GM18870 (cell line): ENCODE measurements around the gene NOM1.

Source experiments
- ATAC-seq: cut with Tn5 transposase; IDR thresholded peaks from one replicate; pipeline ENCODE4 v1.9.1; 2021; ENCODE audit warnings: moderate library complexity; ENCODE audit not compliant: unreplicated experiment

NOM1 gene

DNA sequence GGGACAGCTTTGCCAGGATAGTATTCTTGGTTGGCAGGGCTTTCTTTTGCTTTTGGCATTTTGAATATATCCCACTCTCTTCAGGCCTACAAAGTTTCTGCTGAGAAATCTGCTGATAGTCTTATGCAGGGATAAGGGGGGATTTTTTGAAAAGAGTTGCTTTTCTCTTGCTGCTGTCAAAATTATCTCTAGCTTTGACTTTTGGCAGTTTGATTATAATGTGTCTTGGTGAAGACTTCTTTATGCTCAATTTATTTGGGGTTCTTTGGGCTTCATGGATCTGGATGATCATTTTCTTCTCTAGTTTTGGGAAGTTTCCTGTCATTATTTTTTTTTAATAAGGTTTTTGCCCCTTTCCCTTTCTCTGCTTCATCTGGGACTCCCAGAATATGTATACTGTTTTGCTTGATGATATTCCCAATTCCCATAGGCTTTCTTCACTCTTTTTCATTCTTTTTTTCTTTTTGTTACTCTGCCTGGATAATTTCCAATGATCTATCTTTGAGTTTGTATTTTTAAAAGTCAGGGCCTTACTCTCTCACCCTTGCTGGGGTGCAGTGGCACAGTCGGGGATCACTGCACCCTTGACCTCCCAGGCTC is 29.6 kb downstream of the NOM1 start:
- no peak for ATAC-seq

DNA sequence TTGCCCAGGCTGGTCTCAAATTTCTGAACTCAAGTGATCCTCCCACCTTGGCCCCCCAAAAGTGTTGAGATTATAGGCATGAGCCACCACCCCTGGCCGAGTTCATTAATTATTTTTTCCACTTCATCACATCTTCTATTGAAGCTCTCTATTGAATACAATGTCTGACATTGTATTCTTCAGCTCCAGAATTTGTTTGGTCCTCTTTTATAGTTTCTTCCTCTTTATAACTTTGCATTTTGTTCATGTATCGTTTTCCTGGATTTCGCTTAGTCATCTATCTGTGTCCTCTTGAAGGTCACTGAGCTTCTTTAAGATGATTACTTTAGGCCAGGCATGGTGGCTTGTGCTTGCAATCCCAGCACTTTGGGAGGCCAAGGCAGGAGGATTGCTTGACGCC is 30.2 kb downstream of the NOM1 start:
- ATAC-seq = no peak

DNA sequence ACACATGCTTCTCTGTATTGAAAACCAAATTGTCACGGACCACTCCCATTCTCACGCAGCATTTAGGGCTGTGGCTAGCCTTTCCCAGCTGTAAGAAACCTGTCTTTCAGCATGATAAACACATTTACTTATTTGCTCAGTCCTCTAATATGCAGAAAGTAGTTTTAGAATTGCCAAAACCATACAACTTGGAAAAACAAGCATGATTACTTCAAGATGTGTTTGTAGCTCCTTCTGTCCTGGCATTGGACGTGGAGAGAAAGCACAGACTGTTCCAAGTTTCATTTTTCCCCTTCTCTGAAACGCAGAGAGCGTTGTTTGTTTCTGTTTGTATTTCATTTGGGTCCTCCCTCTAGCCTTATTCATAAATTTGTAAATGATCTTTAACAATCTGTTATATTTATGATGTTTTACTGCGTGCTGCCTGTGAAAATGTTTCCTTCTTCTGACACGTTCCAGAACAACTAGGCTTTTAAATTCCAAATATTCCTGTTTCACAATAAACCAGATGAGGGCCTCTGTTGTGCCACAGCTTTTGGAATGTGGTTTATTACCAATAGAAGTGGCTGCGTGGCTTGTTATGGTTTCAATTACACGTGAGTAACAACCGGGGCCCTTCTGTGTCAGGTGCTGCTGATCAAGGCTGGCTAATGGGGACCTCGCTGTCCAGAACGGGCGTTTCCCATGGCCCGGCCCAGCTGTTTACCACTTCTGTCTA is 34.8 kb downstream of the NOM1 start:
- ATAC-seq = no peak

DNA sequence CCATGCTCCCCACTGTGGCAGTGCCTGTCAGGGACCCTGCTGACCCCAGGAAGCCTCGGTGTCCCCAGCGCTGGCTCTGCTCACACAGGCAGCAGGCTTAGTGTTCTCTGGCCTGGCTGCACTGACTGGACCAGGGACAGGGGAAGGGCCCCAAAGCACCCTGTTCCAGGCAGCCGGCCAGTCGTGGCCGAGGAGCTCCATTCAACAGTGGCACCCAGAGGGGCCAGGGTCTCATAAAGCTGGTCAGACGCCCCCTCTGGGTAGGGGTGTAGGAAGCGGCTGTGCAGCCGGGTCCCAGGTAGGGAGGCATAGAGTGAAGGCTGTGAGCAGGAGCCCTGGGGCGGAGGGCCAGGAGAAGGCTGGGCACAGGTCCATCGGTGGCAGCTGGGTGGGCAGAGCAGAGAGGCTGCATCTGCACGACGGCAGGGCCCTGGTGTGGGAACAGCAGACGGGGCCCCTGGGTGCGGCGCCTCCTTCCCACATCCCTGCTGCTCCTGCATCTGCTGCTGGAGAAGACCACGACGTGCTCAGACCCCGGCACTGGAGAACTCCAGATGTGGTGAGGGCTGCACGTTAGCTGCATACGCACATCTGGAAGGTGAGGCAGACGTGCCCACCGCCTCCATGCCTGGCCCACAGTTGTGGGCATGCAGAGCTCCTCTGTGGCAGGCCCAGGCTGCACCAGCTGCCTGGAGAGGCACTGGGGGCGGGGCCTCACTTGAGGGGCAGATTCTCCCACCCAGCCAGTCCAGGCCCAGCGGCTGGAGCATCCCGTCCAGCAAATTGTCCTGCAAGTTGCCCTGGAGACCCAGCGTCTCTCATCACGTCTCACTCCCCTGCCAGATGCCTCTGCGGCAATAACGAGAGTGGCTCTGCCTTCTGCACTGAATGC is 35.8 kb downstream of the NOM1 start:
- no peak for ATAC-seq

DNA sequence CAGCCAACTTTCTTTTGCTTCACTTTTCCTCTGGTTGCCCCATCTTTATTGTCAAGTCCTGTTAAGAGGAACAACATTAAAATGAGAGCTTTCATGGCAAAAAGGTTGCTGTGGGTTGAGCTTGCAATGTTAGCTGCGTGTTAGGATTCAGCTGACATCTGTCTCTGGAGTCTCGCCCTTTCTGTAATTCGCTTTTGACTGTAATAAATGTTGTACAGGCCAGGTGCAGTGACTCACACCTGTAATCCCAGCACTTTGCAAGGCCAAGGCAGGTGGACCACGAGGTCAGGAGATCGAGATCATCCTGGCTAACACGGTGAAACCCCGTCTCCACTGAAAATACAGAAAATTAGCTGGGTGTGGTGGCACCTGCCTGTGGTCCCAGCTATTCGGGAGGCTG is 36.9 kb downstream of the NOM1 start:
- ATAC-seq = no peak

DNA sequence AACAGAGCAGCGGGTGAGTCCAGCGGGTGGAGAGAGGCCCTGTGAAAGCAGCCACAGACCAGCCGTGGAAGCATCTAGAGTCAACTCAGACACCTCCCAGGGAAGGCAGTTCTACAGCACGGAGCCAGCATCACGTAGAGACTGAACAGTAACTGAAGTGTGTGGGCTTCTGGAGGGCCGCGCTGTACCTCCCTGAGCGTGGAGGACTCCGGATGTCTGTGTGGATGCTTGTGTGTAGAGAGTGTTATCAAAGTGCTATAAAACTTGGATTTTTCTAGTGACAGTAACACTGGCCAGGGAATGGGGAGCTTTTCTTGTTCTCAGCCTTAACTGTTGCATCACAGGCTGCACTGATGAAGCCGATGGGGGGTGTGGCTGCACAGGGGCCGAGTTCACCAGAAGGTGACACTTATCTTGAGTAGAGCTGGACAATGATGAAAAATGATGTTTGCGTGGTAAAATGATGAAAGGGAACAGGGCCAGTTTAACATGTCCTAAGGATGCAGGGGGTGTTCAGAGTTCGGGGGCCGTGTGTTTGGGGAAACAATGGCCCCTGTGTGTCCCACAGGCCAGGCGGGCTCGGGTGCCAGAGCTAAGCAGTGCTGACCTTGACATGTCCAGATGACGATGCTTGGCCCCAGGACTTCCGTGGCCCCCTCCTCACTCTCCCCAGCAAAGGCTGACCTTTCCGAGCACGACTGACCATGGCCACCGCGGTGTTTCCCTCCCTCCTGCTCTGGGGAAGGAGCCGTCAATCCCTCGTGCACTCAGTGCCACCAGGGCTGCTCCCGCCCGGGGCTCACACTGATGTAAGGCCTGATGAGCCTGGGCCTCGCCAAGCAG is 39.1 kb downstream of the NOM1 start:
- ATAC-seq = no peak

DNA sequence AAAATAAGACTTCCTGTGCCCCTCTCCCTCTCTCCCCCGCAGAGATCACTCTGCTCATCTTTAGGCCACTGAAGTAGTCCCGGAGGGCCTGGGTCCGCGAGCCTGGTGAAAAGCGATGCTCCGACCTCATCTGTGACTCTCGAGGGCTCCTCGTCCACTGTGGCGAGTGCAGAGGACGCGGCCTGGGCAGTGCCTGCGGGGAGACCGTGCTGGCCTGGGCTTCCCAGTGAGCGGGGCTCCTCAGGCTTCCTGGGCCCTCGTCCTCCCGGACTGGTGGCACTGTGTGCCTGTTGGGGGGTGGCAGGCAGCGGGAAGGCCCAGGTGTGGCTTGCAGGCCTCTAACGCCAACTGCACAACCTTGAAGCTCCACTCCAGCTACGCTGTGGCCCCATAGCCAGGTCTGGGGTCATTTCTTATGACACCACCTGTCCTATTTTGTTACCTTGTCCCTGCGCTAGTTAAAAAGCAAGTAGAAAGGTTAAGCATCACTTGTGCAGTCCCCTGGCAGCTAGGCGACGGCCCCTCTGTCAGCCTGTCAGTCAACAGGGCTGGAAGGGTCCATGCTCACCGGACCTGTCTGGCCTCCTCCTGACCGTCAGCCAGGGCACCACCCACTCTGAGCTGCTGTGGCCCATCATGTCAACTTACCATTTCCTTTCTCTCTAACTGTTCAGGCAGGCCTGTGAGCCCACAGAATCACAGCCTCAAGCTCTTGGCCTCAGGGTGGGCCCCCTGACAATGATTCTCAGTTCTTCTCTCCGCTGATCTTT is 40.4 kb downstream of the NOM1 start:
- ATAC-seq = no peak

DNA sequence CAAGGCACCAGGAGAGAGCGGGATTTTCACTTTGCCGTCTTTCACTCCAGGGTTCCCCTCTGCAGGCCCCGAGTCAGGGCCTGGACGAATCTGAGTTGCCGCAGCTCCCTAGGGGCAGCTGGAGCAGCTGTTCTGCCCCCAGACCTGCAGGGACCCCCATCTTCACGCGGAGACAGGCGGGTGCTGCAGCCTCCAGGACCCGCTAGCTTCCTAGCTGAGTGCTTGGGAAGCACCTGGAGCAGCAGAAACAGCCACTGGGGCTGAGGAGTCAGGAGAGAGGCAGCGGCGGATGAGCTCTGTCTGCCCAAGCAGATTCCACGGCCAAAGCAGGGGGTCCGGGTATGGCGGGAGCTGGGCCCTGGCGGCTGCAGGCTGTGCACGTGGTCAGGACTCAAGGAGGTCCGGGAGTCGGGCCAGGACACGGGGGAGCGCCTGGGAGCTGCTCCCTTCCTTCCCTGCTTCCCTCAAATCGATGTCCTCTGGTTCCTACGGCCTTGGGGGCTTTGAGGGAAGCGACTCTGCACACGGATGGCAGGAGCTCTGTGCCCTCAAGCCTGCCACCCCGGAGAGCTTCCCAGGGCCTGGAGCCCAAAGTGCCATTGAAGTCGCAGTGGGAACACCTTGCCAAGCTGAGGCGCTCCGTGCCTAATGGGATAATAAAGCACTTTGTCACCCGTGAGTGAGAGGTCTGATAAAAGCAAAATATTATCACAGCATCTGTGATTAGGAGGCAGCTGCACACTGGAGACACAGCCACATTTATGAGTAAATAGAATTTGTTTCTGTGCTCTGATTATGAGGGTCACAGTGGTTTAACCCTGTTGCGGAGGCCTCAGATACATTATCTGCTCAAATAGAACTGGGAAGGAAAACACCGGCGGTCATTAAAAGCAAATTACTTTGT is 43.8 kb downstream of the NOM1 start:
- no peak for ATAC-seq

DNA sequence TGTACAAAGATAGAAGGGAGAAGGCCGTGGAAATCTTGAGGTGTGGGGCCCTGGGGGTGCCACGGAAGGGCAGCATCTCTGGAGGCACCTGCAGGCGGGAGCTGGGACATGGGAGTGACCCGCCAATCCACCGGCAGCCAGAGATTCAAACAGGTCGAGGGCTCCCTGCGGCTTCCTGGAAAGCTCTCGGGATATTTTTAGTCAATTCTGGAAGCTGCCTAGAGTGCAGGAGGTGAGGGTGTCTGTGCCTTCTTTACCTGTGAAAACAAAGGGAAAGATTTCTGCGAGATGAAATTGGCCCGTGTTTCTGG is 44.4 kb downstream of the NOM1 start:
- no peak for ATAC-seq

DNA sequence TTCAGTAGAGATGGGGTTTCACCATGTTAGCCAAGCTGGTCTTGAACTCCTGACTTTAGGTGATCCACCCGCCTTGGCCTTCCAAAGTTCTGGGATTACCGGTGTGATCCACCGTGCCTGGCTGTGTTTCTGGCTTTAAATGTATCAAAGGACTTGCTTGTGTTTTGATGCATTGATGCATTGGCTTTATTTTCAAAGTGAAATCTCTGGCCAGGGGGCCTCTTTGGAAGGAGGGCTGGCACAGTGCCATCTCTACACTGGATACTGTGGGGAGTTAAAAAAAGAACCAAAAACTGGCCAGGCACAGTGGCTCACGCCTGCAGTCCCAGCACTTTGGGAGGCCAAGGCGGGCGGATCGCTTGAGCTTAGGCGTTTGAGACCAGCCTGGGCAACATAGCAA is 44.9 kb downstream of the NOM1 start:
- no peak for ATAC-seq

DNA sequence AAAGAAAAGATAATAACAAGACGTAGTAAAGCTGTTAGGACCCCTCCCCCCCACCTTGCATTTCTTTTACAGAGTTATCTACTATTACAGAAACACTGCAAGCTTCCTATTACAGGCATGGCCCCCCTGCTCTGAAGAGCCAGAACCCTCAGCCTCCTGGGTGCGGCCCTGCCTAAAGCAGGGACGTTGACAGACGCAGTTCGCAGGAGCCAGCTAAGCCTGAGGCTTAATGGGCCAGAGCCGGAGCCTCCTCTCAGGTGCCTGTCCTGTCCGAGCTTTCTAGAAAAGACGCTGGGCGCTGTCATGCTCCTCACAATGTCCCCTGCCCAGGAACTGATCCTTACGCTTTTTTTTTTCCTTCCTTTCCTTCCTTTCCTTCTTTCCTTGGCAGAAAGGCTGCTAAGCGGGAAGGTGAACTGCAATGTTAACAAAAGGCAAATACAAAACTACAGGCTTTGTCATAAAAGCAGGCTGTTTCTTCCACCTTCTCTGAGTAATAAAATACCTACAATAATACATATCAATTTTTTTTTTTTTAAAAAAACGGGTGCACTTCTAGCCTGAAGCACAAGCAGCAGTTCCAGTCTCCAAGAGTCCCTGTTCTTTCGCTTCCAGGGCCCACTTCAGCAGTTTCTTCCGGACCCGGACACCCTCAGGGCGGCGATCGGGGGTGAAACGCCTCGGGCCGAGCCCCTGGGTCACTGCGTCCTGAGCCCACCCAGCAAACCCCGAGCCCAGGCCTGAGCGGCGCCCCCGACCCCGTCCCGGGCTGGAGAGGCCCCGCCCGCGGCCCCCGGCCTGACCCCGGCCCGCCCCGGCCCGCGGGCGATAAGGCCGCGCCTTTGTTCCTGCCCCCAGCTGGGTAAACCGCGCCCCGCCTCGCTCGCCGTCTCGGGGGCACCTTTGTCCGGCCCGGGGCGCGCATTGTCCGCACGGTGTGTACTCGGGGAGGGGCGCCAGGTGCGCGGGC is 49.8 kb downstream of the NOM1 start:
- no peak for ATAC-seq

DNA sequence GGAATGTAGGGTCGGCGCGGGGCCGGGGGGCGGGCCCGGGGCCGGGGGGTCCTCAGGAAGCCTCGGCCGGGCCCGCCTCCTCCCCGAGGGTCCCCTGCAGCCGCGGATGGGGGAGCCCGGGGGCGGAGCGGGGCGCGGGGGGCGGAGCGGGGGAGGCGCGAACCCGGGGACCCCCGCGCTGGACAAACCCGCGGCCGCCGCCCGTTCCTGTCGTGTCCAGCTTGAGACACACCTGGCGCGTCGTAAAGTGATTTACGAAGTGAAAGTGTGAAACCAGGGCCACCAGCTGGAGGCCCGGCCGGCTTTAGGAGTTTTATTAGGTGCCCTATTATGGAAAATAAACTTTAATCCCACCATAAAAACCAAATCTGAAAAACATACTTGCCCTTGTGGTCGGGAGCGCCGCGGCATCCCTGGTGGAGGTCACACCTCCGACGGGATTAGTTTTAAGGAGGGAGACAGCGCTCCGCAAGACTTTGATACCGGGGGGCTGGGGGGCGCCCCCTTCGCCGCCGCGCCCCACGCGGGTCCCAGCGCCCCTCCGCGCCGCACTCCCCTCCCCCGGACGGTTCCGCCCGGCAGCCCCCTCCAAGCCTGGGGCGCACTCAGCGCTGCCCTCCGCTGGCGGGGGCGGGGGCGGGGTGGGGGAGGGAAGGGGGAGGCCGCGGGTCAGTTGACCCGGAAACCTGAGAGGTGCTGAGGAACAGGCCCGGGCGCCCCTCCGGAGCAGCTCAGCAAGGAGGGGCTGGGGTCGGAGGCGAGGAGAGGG is 50.6 kb downstream of the NOM1 start:
- no peak for ATAC-seq

DNA sequence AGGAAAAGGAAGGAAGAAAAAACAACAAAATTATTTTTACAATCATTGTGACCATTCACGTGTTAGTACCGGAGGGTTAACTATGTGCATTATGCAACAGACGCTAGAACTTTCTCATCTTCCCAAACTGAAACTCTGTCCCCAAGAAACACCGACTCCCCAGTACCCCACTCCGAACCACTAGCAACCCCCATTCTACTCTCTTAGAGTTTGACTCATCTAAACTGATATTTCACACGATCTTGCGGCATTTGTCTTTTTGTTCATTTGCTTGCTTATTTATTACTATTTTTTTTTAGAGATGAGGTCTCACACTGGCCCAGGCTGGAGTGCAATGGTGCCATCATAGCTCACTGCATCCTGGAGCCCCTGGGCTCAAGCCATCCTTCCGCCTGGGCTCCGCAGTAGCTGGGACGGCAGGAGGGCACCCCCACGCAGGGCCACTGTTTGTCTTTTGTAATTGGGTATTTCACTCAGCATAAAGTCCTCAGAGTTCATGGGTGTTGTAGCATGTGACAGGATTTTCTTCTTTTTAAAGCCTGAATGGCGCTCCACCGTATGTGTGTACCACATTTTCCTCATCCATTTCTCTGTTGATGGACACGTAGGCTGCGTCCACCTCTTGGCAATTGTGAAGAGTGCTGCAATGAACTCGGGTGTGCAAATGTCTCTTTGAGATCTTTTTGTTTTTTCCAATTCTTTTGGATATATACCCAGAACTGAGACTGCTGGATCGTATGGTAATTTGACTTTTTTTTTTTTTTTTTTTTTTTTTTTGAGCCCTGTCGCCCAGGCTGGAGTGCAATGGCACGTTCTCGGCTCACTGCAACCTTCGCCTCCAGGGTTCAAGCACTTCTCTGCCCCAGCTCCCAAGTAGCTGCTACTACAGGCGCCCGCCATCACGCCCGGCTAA is 51.5 kb downstream of the NOM1 start:
- ATAC-seq = no peak

DNA sequence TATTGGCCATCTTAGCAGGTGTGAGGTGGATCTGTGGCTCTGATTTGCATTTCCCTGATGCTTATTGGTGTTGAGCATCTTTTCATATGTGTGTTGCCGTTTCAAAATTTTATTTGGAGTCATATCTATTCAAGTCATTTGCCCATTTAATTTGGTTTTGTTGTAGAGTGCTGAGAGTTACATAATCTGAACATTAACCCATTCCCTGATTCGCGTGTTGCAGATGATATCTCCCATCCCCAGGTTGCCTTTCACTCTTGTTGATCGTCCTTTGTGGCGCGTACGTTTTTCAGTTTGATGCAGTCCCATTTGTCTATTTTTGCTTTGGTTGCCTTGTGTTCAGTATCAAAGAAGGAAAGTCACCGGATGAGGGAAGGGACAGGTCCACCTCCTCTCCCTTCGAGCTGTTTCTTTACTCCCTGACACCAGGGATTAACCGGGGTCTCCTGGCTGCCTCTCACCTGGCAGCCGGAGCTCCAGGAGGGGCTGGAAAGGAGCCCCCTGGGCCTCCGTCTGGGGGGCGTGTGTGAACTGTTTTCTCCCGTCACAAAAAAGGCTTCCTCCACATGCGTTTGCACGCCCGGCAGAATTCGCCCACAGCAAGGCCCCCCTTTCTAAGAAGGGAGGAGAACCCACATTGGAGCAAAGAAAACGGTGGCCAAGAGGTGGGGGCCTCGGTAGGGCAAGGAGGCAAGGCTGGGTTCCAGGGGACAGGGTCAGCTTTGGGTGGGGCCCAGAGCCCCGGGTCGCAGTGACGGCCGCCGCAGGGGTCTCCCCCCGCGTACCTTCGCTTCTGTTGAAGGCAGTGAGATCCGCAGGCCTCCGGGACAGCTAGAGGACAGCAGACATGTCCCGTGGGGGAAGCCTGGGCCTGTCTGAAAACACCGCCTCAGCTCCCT is 52.7 kb downstream of the NOM1 start:
- ATAC-seq = no peak

DNA sequence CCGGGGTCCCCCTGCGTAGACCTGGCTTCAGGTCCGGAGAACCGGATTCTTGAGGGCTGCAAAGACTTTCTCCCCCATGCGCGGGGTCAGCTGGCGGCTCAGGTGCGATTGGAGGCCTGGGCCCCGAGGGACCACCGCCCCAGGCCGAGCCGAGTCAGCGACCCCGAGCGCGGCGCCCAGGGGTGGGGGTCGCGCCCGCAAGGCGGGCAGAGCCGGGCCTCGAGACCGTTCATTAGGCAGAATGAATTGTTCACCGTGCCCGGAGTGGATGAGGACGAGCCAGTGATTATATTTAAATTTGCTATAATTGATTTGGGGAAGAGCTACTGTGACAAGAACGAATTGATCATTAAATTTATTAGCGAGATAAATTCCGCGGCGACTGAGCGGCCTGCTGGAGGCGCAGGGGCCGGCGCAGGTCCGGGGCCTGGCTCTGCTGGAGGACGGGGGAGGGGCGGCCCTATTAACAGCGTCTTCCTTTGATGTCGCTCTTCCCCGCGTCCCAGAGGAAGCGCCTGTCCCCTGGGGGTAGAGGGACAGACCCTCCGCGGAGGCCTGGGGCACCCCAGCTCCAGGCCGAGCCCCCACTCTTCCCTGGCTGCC is 53.4 kb downstream of the NOM1 start:
- ATAC-seq = no peak
